ENCODE results near the gene HLA-C.

HLA-C gene

GRCh38 chr6:31271641-31272357, at the start of gene HLA-C:
TSS of gene HLA-C (minus strand) at chr6:31272092. CDS start at chr6:31272071, 21 bp downstream.
- peak within 1 kb of the TSS; percentile 97 for H3K4me3 ChIP-seq (ENCODE audit: low read length)
- TF ChIP-seq ZNF274 (IDR thresholded peaks at IDR 0.05; ENCODE audit: low read depth, low read length): no peak

- TF ChIP-seq ZNF274 (IDR thresholded peaks at IDR 0.05; ENCODE audit: low read depth, low read length): no peak
- H3K4me3 ChIP-seq (ENCODE audit: low read length): no peak overlapping the region
These were observed 49.3 kb upstream of the HLA-C start for GRCh38 chr6:31321005-31321707.

GRCh38 chr6:31317036-31317435, 45.1 kb upstream of the HLA-C start:
- TF ChIP-seq ZNF274 (IDR thresholded peaks at IDR 0.05; ENCODE audit: low read depth, low read length): no peak

GRCh38 chr6:31309641-31310040, 37.7 kb upstream of the HLA-C start:
- no peak for TF ChIP-seq ZNF274 (IDR thresholded peaks at IDR 0.05; ENCODE audit: low read depth, low read length)
- H3K4me3 ChIP-seq (ENCODE audit: low read length): no peak overlapping the region

More at GRCh38 chr6:31317036-31317435, 45.1 kb upstream of the HLA-C start:
- no peak overlapping the region for H3K4me3 ChIP-seq (ENCODE audit: low read length)

- no peak overlapping the region for H3K4me3 ChIP-seq (ENCODE audit: low read length)
- TF ChIP-seq ZNF274 (IDR thresholded peaks at IDR 0.05; ENCODE audit: low read depth, low read length): no peak
These were observed 36.9 kb upstream of the HLA-C start for GRCh38 chr6:31308845-31309175.

GRCh38 chr6:31308050-31308844, 36.4 kb upstream of the HLA-C start:
- no peak for TF ChIP-seq ZNF274 (IDR thresholded peaks at IDR 0.05; ENCODE audit: low read depth, low read length)
- H3K4me3 ChIP-seq (ENCODE audit: low read length): peak overlapping the region; percentile 18; the same call in 1 of the 2 replicates

GRCh38 chr6:31307669-31308049, 35.8 kb upstream of the HLA-C start:
- H3K4me3 ChIP-seq (ENCODE audit: low read length): no peak overlapping the region
- no peak for TF ChIP-seq ZNF274 (IDR thresholded peaks at IDR 0.05; ENCODE audit: low read depth, low read length)

GRCh38 chr6:31305703-31306219, 33.9 kb upstream of the HLA-C start:
- no peak for TF ChIP-seq ZNF274 (IDR thresholded peaks at IDR 0.05; ENCODE audit: low read depth, low read length)

GRCh38 chr6:31304683-31305082, 32.8 kb upstream of the HLA-C start:
- TF ChIP-seq ZNF274 (IDR thresholded peaks at IDR 0.05; ENCODE audit: low read depth, low read length): no peak

More at GRCh38 chr6:31305703-31306219, 33.9 kb upstream of the HLA-C start:
- no peak overlapping the region for H3K4me3 ChIP-seq (ENCODE audit: low read length)

GRCh38 chr6:31300797-31301196, 28.9 kb upstream of the HLA-C start:
- TF ChIP-seq ZNF274 (IDR thresholded peaks at IDR 0.05; ENCODE audit: low read depth, low read length): no peak
- H3K4me3 ChIP-seq (ENCODE audit: low read length): no peak overlapping the region

More at GRCh38 chr6:31304683-31305082, 32.8 kb upstream of the HLA-C start:
- no peak overlapping the region for H3K4me3 ChIP-seq (ENCODE audit: low read length)

- H3K4me3 ChIP-seq (ENCODE audit: low read length): no peak overlapping the region
- no peak for TF ChIP-seq ZNF274 (IDR thresholded peaks at IDR 0.05; ENCODE audit: low read depth, low read length)
These were observed 28.1 kb upstream of the HLA-C start for GRCh38 chr6:31299947-31300346.

GRCh38 chr6:31299511-31299910, 27.6 kb upstream of the HLA-C start:
- TF ChIP-seq ZNF274 (IDR thresholded peaks at IDR 0.05; ENCODE audit: low read depth, low read length): no peak
- no peak overlapping the region for H3K4me3 ChIP-seq (ENCODE audit: low read length)

- no peak for TF ChIP-seq ZNF274 (IDR thresholded peaks at IDR 0.05; ENCODE audit: low read depth, low read length)
- H3K4me3 ChIP-seq (ENCODE audit: low read length): no peak overlapping the region
These were observed 22.2 kb upstream of the HLA-C start for GRCh38 chr6:31294056-31294455.

GRCh38 chr6:31293343-31293742, 21.5 kb upstream of the HLA-C start:
- no peak for TF ChIP-seq ZNF274 (IDR thresholded peaks at IDR 0.05; ENCODE audit: low read depth, low read length)
- no peak overlapping the region for H3K4me3 ChIP-seq (ENCODE audit: low read length)
